ENCODE results near the gene IL33. TPM values are rescaled to one million over a fixed set of nuclear protein-coding genes. Genes with fewer than 3 reads are reported as not detected.
"Not testable (repeated sequence)": the region's sequence is repeated elsewhere in the genome, so short reads cannot be mapped to it uniquely, and the experiment has no call there.

Gene IL33
- 0.19 and 4.5 TPM in 2 replicates for total RNA-seq

- DNase-seq (ENCODE audit: extremely low read depth, low read depth, low spot score), result no peak
These were observed at the start of gene IL33 for GRCh38 chr9:6215562-6215961. Gene IL33 (plus strand): TSS chr9:6215807. CDS start chr9:6241695, 25,888 bp downstream.

GRCh38 chr9:6171667-6172066 is 43.9 kb upstream of the IL33 start:
- no peak for DNase-seq (ENCODE audit: extremely low read depth, low read depth, low spot score)

- no peak for DNase-seq (ENCODE audit: extremely low read depth, low read depth, low spot score)
These were observed 41.7 kb upstream of the IL33 start for GRCh38 chr9:6173914-6174313.

GRCh38 chr9:6182549-6183226 is 32.9 kb upstream of the IL33 start:
- DNase-seq (ENCODE audit: extremely low read depth, low read depth, low spot score), result not testable (repeated sequence)

GRCh38 chr9:6183227-6183551 is 32.4 kb upstream of the IL33 start:
- DNase-seq (ENCODE audit: extremely low read depth, low read depth, low spot score), result no peak

GRCh38 chr9:6183627-6184026 is 32.0 kb upstream of the IL33 start:
- no peak for DNase-seq (ENCODE audit: extremely low read depth, low read depth, low spot score)

GRCh38 chr9:6184749-6185645 is 30.6 kb upstream of the IL33 start:
- DNase-seq (ENCODE audit: extremely low read depth, low read depth, low spot score), result no peak

- DNase-seq (ENCODE audit: extremely low read depth, low read depth, low spot score), result no peak
These were observed 28.9 kb upstream of the IL33 start for GRCh38 chr9:6186691-6187090.

- no peak for DNase-seq (ENCODE audit: extremely low read depth, low read depth, low spot score)
These were observed 28.3 kb upstream of the IL33 start for GRCh38 chr9:6187272-6187671.

GRCh38 chr9:6188466-6188865 is 27.1 kb upstream of the IL33 start:
- DNase-seq (ENCODE audit: extremely low read depth, low read depth, low spot score), result no peak

GRCh38 chr9:6188906-6189305 is 26.7 kb upstream of the IL33 start:
- no peak for DNase-seq (ENCODE audit: extremely low read depth, low read depth, low spot score)

GRCh38 chr9:6194934-6195333 is 20.7 kb upstream of the IL33 start:
- DNase-seq (ENCODE audit: extremely low read depth, low read depth, low spot score), result no peak

GRCh38 chr9:6195714-6196360 is 19.8 kb upstream of the IL33 start:
- DNase-seq (ENCODE audit: extremely low read depth, low read depth, low spot score), result no peak

GRCh38 chr9:6197330-6197729 is 18.3 kb upstream of the IL33 start:
- DNase-seq (ENCODE audit: extremely low read depth, low read depth, low spot score), result no peak

GRCh38 chr9:6198251-6198650 is 17.4 kb upstream of the IL33 start:
- DNase-seq (ENCODE audit: extremely low read depth, low read depth, low spot score), result no peak

- DNase-seq (ENCODE audit: extremely low read depth, low read depth, low spot score), result no peak
These were observed 16.0 kb upstream of the IL33 start for GRCh38 chr9:6199596-6199995.

GRCh38 chr9:6200761-6201160 is 14.8 kb upstream of the IL33 start:
- DNase-seq (ENCODE audit: extremely low read depth, low read depth, low spot score), result no peak

- no peak for DNase-seq (ENCODE audit: extremely low read depth, low read depth, low spot score)
These were observed 5.6 kb upstream of the IL33 start for GRCh38 chr9:6209966-6210365.

GRCh38 chr9:6212722-6213375 is 2.8 kb upstream of the IL33 start:
- no peak for DNase-seq (ENCODE audit: extremely low read depth, low read depth, low spot score)

- no peak for DNase-seq (ENCODE audit: extremely low read depth, low read depth, low spot score)
These were observed 1.2 kb upstream of the IL33 start for GRCh38 chr9:6214434-6214833.

- DNase-seq (ENCODE audit: extremely low read depth, low read depth, low spot score), result no peak
These were observed 704 bp upstream of the IL33 start for GRCh38 chr9:6214903-6215302.
